Gastroesophageal sphincter (tissue), 4 donors: Measurements from ENCODE around the gene MACROD2. TPM values are rescaled to one million over a fixed set of nuclear protein-coding genes. Genes with fewer than 3 reads are reported as not detected.

Source experiments
- ATAC-seq: fragments of 150-250 bp; one replicate; pipeline ENCODE4 v1.9.1; 2016; ENCODE audit warnings: mild to moderate bottlenecking, moderate library complexity
- H3K27ac ChIP-seq, 4 donors: fragments of 200-600 bp; sonication (generic) in 3 of 4; 1 replicate in 3 of 4; 2 replicates in 1 of 4; pipeline ENCODE4 v1.5.1; 2016 to 2019
- H3K27me3 ChIP-seq: fragments of 200-600 bp; sonication (generic); one replicate; pipeline ENCODE4 v1.5.1; 2019
- H3K36me3 ChIP-seq, 2 donors: fragments of 200-600 bp; sonication (generic); one replicate each; pipeline ENCODE4 v1.5.1; 2019; ENCODE audit warnings: control low read depth in 1 of 2
- H3K4me1 ChIP-seq, 3 donors: fragments of 200-600 bp; sonication (generic); 1 replicate in 2 of 3; 2 replicates in 1 of 3; pipeline ENCODE4 v1.5.1; 2016 to 2019; ENCODE audit warnings: control low read depth in 2 of 3
- H3K4me3 ChIP-seq, 2 donors: fragments of 200-600 bp; sonication (generic); one replicate each; pipeline ENCODE4 v1.5.1; 2019; ENCODE audit warnings: mild to moderate bottlenecking in 1 of 2, moderate library complexity in 1 of 2
- H3K9me3 ChIP-seq, 3 donors: fragments of 200-600 bp; sonication (generic); one replicate each; pipeline ENCODE4 v1.5.1; 2017 to 2019; ENCODE audit warnings: control low read depth in 2 of 3
- CTCF ChIP-seq, 4 experiments: fragments of 200-600 bp in 2 of 4; fragments of 450-650 bp in 2 of 4; sonication (generic) in 1 of 4; IDR thresholded peaks; one replicate each; pipeline ENCODE4 v1.5.1; 2017 to 2019; ENCODE audit warnings: antibody characterized with exemption in 4 of 4, mild to moderate bottlenecking in 2 of 4, moderate library complexity in 2 of 4
- EP300 ChIP-seq: sonication (generic); formaldehyde crosslinking; IDR thresholded peaks from one replicate; pipeline ENCODE4 v1.6.1; 2017; ENCODE audit warnings: antibody characterized with exemption, mild to moderate bottlenecking
- POLR2A ChIP-seq, 2 donors: fragments of 450-650 bp; IDR thresholded peaks; one replicate each; pipeline ENCODE4 v1.6.1; 2017; ENCODE audit warnings: antibody characterized with exemption in 2 of 2, mild to moderate bottlenecking in 2 of 2, moderate library complexity in 1 of 2
- POLR2AphosphoS5 ChIP-seq: sonication (generic); formaldehyde crosslinking; IDR thresholded peaks from one replicate; pipeline ENCODE4 v1.6.1; 2017; ENCODE audit warnings: antibody characterized with exemption
- WGBS, 2 donors: methylation state at CpG; one replicate each; pipeline ENCODE4 v1.1.5; 2018; ENCODE audit warnings: low coverage in 1 of 2; 5-methylcytosine and 5-hydroxymethylcytosine counted together
- total RNA-seq, 4 donors: library from RNA; depleted of rRNA; stranded (reverse); fragments of >200 nt; gene quantifications; one replicate each; pipeline ENCODE4 v1.1.0, GENCODE V29; 2016

MACROD2 gene
- total RNA-seq, 4 donors from 2014 or later, result 4.0 to 12.1 (median 7.4) TPM

GRCh38 chr20:15439551-15439950 is 1444.2 kb downstream of the MACROD2 start:
- Histone ChIP-seq H3K9me3 (peaks cover 0 to 3% (median 0%) of the 10 kb centered on the region in 3 donors), H3K4me3 (no peak overlapping the region), H3K36me3 (no peaks in the 10 kb centered on the region), H3K27me3 (no peaks in the 10 kb centered on the region), H3K27ac (no peak overlapping the region), H3K4me1 (no peaks in the 10 kb centered on the region)
- no peak for TF ChIP-seq POLR2A (IDR thresholded peaks at IDR 0.05)
- TF ChIP-seq POLR2AphosphoS5, result no peak
- ATAC-seq, result no peak
- WGBS, 2 donors, result 17 to 57% methylated on average over 1 of the region's 3 CpGs

- H3K36me3 ChIP-seq, result no peaks in the 10 kb centered on the region
- H3K27me3 ChIP-seq, result no peaks in the 10 kb centered on the region
- TF ChIP-seq POLR2AphosphoS5 (no peak), CTCF (IDR thresholded peaks at IDR 0.05) (no peak)
- no peaks in the 10 kb centered on the region for H3K4me1 ChIP-seq
- WGBS, 2 donors, result 40 to 44% methylated on average over 7 of the region's 7 CpGs
- no peak overlapping the region for H3K27ac ChIP-seq
- ATAC-seq, result no peak
- no peaks in the 10 kb centered on the region for H3K9me3 ChIP-seq
- H3K4me3 ChIP-seq, result no peak overlapping the region
Measured at GRCh38 chr20:15440049-15440820, 1444.9 kb downstream of the MACROD2 start.

- no peak for ATAC-seq
- Histone ChIP-seq H3K27ac (no peak overlapping the region), H3K27me3 (no peaks in the 10 kb centered on the region), H3K36me3 (no peaks in the 10 kb centered on the region), H3K4me1 (no peaks in the 10 kb centered on the region), H3K4me3 (no peak overlapping the region), H3K9me3 (no peaks in the 10 kb centered on the region)
- 55 to 67% methylated on average over 5 of the region's 5 CpGs for WGBS, 2 donors
- TF ChIP-seq POLR2AphosphoS5 (no peak), POLR2A (IDR thresholded peaks at IDR 0.05) (no peak), CTCF (IDR thresholded peaks at IDR 0.05) (no peak), EP300 (no peak)
Measured at GRCh38 chr20:15445056-15445840, 1449.9 kb downstream of the MACROD2 start.

GRCh38 chr20:15446373-15446772 is 1451.1 kb downstream of the MACROD2 start:
- Histone ChIP-seq H3K4me3 (no peak overlapping the region), H3K27ac (no peak overlapping the region), H3K36me3 (no peaks in the 10 kb centered on the region), H3K4me1 (no peaks in the 10 kb centered on the region), H3K9me3 (no peaks in the 10 kb centered on the region), H3K27me3 (no peaks in the 10 kb centered on the region)
- ATAC-seq, result no peak
- 65 to 66% methylated on average over 7 to 9 of the region's 9 CpGs for WGBS, 2 donors
- no peak for TF ChIP-seq POLR2AphosphoS5
- TF ChIP-seq CTCF (IDR thresholded peaks at IDR 0.05), result no peak

GRCh38 chr20:15447549-15447948 is 1452.2 kb downstream of the MACROD2 start:
- Histone ChIP-seq H3K36me3 (no peaks in the 10 kb centered on the region), H3K9me3 (no peaks in the 10 kb centered on the region), H3K27ac (no peak overlapping the region), H3K27me3 (no peaks in the 10 kb centered on the region), H3K4me1 (no peaks in the 10 kb centered on the region), H3K4me3 (no peak overlapping the region)
- TF ChIP-seq CTCF (IDR thresholded peaks at IDR 0.05), result no peak
- TF ChIP-seq POLR2AphosphoS5, result no peak
- TF ChIP-seq POLR2A (IDR thresholded peaks at IDR 0.05), result no peak
- TF ChIP-seq EP300, result no peak
- WGBS, 2 donors, result 92 to 100% methylated on average over 2 of the region's 2 CpGs
- ATAC-seq, result no peak
